HL-60 (cell line): ENCODE results near the gene AP4S1.

Experiments used
- microRNA-seq: library from miRNA; unstranded; fragments of <30 nt; microRNA quantifications from one replicate; pipeline ENCODE4, GENCODE V29; 2018

The AP4S1 gene

Small RNA genes within 50 kb of the gene (microRNA-seq; reads per million reads assigned to microRNA genes)
- gene MIR624: 548 reads per million, percentile 83 among the genes with 10 or more reads in this experiment
